ENCODE data around the gene DIS3L.
A peak's percentile ranks its signal among the peaks of the same experiment; 100 is the strongest.
"Not testable (repeated sequence)": the region's sequence is repeated elsewhere in the genome, so short reads cannot be mapped to it uniquely, and the experiment has no call there.

The DIS3L gene

GRCh38 chr15:66278056-66278455 is 15.3 kb upstream of the DIS3L start:
- no peak for DNase-seq

- no peak for DNase-seq
Measured at GRCh38 chr15:66278671-66279070, 14.7 kb upstream of the DIS3L start.

- DNase-seq = no peak
Measured at GRCh38 chr15:66284271-66284670, 9.1 kb upstream of the DIS3L start.

GRCh38 chr15:66285533-66286280 is 7.7 kb upstream of the DIS3L start:
- DNase-seq = no peak

- peak; percentile 39 for DNase-seq
Measured at GRCh38 chr15:66287461-66288057, 5.8 kb upstream of the DIS3L start.

GRCh38 chr15:66288093-66288492 is 5.3 kb upstream of the DIS3L start:
- DNase-seq = no peak

- no peak for DNase-seq
Measured at GRCh38 chr15:66288551-66289185, 4.7 kb upstream of the DIS3L start.

GRCh38 chr15:66290007-66290406 is 3.4 kb upstream of the DIS3L start:
- DNase-seq = no peak

- no peak for DNase-seq
Measured at GRCh38 chr15:66290518-66290917, 2.9 kb upstream of the DIS3L start.

GRCh38 chr15:66291816-66292570 is 1.4 kb upstream of the DIS3L start:
- no peak for DNase-seq

GRCh38 chr15:66292571-66293418 is 573 bp upstream of the DIS3L start:
- DNase-seq = peak; percentile 58

- peak; percentile 49 for DNase-seq
Measured at GRCh38 chr15:66294157-66294931, 976 bp downstream of the DIS3L start.

- DNase-seq = no peak
Measured at GRCh38 chr15:66294932-66295235, 1.5 kb downstream of the DIS3L start.

- DNase-seq = no peak
Measured at GRCh38 chr15:66296186-66296585, 2.8 kb downstream of the DIS3L start.

- peak; percentile 61 for DNase-seq
Measured at GRCh38 chr15:66298803-66299251, 5.5 kb downstream of the DIS3L start.

- no peak for DNase-seq
Measured at GRCh38 chr15:66302489-66303278, 9.3 kb downstream of the DIS3L start.

- not testable (repeated sequence) for DNase-seq
Measured at GRCh38 chr15:66304425-66304824, 11.1 kb downstream of the DIS3L start.

GRCh38 chr15:66306381-66306780 is 13.0 kb downstream of the DIS3L start:
- no peak for DNase-seq

GRCh38 chr15:66308531-66308930 is 15.2 kb downstream of the DIS3L start:
- no peak for DNase-seq

- DNase-seq = no peak
Measured at GRCh38 chr15:66309828-66310227, 16.5 kb downstream of the DIS3L start.

- no peak for DNase-seq
Measured at GRCh38 chr15:66310786-66311185, 17.4 kb downstream of the DIS3L start.

Measured in NCI-H1092 treated with DMSO at 0.1 percent for 48 hours (cell line).